ENCODE measurements around the gene PTPN2. TPM values are rescaled to one million over a fixed set of nuclear protein-coding genes. Genes with fewer than 3 reads are reported as not detected.

The PTPN2 gene
- total and polyA plus RNA-seq, 2 of the 4 experiments (the other 2 are of a cell fraction), result 13.2 to 30.6 TPM

DNA sequence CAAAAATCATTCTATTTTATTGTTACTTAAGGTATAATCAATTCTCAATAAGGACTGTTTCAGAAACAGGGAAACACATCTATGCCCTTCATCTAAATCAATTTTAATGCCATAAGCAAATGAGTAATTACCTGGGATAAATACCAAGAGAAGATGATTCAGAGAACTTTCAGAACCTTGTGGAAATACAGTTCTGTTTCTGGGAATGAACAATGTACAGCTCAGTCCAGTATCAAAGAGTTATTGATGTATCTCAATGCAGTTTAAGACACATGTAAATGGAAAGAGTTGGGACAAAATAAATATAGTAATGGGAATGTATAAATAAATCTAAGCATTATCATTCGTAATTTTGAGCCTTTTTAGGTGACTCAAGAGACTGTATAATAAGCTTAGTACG is 60.1 kb downstream of the PTPN2 start:
- Histone ChIP-seq H2AK9ac (replicated peaks; ENCODE audit: low read depth, low read length, poor library complexity) (no peak overlapping the region), H2AK5ac (ENCODE audit: low read depth, low read length) (no peak overlapping the region), H3K79me1 (ENCODE audit: low read depth in 1 of 2, low read length in 2 of 2) (peaks cover 0 to 3% of the 10 kb centered on the region in 2 experiments; a peak in 2 of 4 replicates), H4K5ac (ENCODE audit: low read depth, low read length) (no peak overlapping the region), H3K9me3 (ENCODE audit: control insufficient read depth, insufficient read depth, low read length) (peaks cover 3% of the 10 kb centered on the region), H4K91ac (ENCODE audit: insufficient read depth, low read depth, low read length) (no peak overlapping the region), H3K18ac (ENCODE audit: low read depth, low read length) (no peak overlapping the region), H3K4me1 (ENCODE audit: control insufficient read depth, insufficient read depth, low read length) (peaks cover 4% of the 10 kb centered on the region), H3K14ac (replicated peaks; ENCODE audit: low read depth, low read length) (no peak overlapping the region), H3K23ac (ENCODE audit: low read depth, low read length) (no peak overlapping the region), H2BK5ac (ENCODE audit: low read depth, low read length, poor library complexity, severe bottlenecking) (no peak overlapping the region), H2AFZ (replicated peaks; ENCODE audit: low read length, poor library complexity) (no peak overlapping the region), H2BK120ac (ENCODE audit: low read depth, low read length) (no peak overlapping the region), H4K8ac (ENCODE audit: low read depth in 2 of 2, low read length in 2 of 2) (no peak overlapping the region), H4K20me1 (ENCODE audit: insufficient read depth, low read length) (no peaks in the 10 kb centered on the region), H3K27me3 (ENCODE audit: control insufficient read depth, insufficient read depth, low read length) (no peaks in the 10 kb centered on the region), H2BK15ac (ENCODE audit: low read depth, low read length) (no peak overlapping the region), H3K4me3 (ENCODE audit: insufficient read depth, low read depth, low read length) (no peak overlapping the region), H3K56ac (ENCODE audit: extremely low read depth, insufficient read depth, low read length) (no peak overlapping the region), H3K36me3 (ENCODE audit: control insufficient read depth, insufficient read depth, low read length) (peaks cover 10% of the 10 kb centered on the region), H3K27ac (ENCODE audit: insufficient read depth, low read length) (no peak overlapping the region), H2BK20ac (ENCODE audit: low read depth, low read length) (no peak overlapping the region), H3K9ac (ENCODE audit: low read depth, low read length) (no peak overlapping the region), H3K9me1 (ENCODE audit: insufficient read depth, low read length) (0 out of 2 replicates have a peak, but pooled peaks cover 4% of the 10 kb centered on the region), H3K4me2 (ENCODE audit: low read depth, low read length) (no peak overlapping the region), H3K4ac (ENCODE audit: low read depth, low read length) (no peak overlapping the region)
- no TSS peak for BruUV-seq (replicated peaks)
- dilution Hi-C loops (cut with HindIII; ENCODE audit: low sequenced_read_pairs, unreplicated experiment) (no loop called here), in situ Hi-C loops (cut with MboI; ENCODE audit: low sequenced_read_pairs) (no loop called here), intact Hi-C loops (cut with micrococcal nuclease) (no loop called here)
- DNase-seq (peak; percentile 29), ATAC-seq (ENCODE audit: low read depth) (no peak)
- no CpG with 5 or more reads among the region's 2 CpGs for WGBS, 2 experiments (ENCODE audit: extremely low coverage in 2 of 2, insufficient read length in 1 of 2)
- ChIA-PET CTCF (no interaction called here), POLR2A (ENCODE audit: unreplicated experiment) (no interaction called here)
- TF ChIP-seq RAD21 (IDR thresholded peaks at IDR 0.05; ENCODE audit: low read length) (no peak), CEBPB (IDR thresholded peaks at IDR 0.05; ENCODE audit: low read depth, low read length) (no peak), CTCF (conservative IDR thresholded peaks at IDR 0.05; ENCODE audit: low read depth, low read length) (no peak), FOS (IDR thresholded peaks at IDR 0.05; ENCODE audit: low read depth, low read length) (no peak), POLR2A (IDR thresholded peaks at IDR 0.05; ENCODE audit: low read depth, low read length) (no peak), CHD1 (IDR thresholded peaks at IDR 0.05; ENCODE audit: low read depth, low read length) (no peak), NFE2L2 (IDR thresholded peaks at IDR 0.05; ENCODE audit: low read depth, low read length) (no peak), RFX5 (IDR thresholded peaks at IDR 0.05; ENCODE audit: low read depth, low read length) (no peak), BHLHE40 (IDR thresholded peaks at IDR 0.05; ENCODE audit: low read depth, low read length) (no peak), MAZ (IDR thresholded peaks at IDR 0.05; ENCODE audit: borderline replicate concordance, low read depth, low read length) (no peak), SMC3 (IDR thresholded peaks at IDR 0.05; ENCODE audit: low read depth, low read length) (no peak), MAFK (IDR thresholded peaks at IDR 0.05; ENCODE audit: low read depth, low read length) (no peak), RCOR1 (IDR thresholded peaks at IDR 0.05; ENCODE audit: insufficient replicate concordance, low read length) (no peak), MXI1 (IDR thresholded peaks at IDR 0.05; ENCODE audit: borderline replicate concordance, low read depth, low read length) (no peak)
- TF ChIP-seq, protein P1, sequence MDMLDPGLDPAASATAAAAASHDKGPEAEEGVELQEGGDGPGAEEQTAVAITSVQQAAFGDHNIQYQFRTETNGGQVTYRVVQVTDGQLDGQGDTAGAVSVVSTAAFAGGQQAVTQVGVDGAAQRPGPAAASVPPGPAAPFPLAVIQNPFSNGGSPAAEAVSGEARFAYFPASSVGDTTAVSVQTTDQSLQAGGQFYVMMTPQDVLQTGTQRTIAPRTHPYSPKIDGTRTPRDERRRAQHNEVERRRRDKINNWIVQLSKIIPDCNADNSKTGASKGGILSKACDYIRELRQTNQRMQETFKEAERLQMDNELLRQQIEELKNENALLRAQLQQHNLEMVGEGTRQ (IDR thresholded peaks at IDR 0.05; ENCODE audit: low read depth, low read length), result no peak
- TF ChIP-seq, protein P2, sequence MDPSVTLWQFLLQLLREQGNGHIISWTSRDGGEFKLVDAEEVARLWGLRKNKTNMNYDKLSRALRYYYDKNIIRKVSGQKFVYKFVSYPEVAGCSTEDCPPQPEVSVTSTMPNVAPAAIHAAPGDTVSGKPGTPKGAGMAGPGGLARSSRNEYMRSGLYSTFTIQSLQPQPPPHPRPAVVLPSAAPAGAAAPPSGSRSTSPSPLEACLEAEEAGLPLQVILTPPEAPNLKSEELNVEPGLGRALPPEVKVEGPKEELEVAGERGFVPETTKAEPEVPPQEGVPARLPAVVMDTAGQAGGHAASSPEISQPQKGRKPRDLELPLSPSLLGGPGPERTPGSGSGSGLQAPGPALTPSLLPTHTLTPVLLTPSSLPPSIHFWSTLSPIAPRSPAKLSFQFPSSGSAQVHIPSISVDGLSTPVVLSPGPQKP (IDR thresholded peaks at IDR 0.05; ENCODE audit: borderline replicate concordance, low read depth, low read length), result no peak
